HT-29 (cell line): ENCODE results near the gene NLK. TPM values are rescaled to one million over a fixed set of nuclear protein-coding genes. Genes with fewer than 3 reads are reported as not detected.
"Not testable (repeated sequence)": the region's sequence is repeated elsewhere in the genome, so short reads cannot be mapped to it uniquely, and the experiment has no call there.

Experiments used
- DNase-seq: peaks from one replicate; pipeline ENCODE4 v3.0.0-alpha.2; 2015; ENCODE audit warnings: low spot score
- small RNA-seq: library from RNA; depleted of rRNA; stranded (forward); fragments of <200 nt; gene quantifications from one replicate; pipeline ENCODE3, GENCODE V24; 2014
- total RNA-seq: library from RNA; depleted of rRNA; stranded (reverse); fragments of >200 nt; shearing (Covaris generic); gene quantifications from 2 replicates; pipeline ENCODE4 v1.2.3, GENCODE V29; 2014; rRNA removed

Gene NLK
- total RNA-seq, 1 experiment from 2014 or later: 17.7 TPM

- DNase-seq: no peak
These were observed 186.7 kb downstream of the NLK start for GRCh38 chr17:28228986-28229729.

GRCh38 chr17:28230011-28230410, 187.5 kb downstream of the NLK start:
- no peak for DNase-seq

GRCh38 chr17:28230607-28231006, 188.1 kb downstream of the NLK start:
- not testable (repeated sequence) for DNase-seq

- not testable (repeated sequence) for DNase-seq
These were observed 189.1 kb downstream of the NLK start for GRCh38 chr17:28231624-28232023.

- not testable (repeated sequence) for DNase-seq
These were observed 190.7 kb downstream of the NLK start for GRCh38 chr17:28232966-28233870.

GRCh38 chr17:28233872-28234856, 191.7 kb downstream of the NLK start:
- peak; percentile 94 for DNase-seq

GRCh38 chr17:28235066-28235700, 192.7 kb downstream of the NLK start:
- DNase-seq: not testable (repeated sequence)

GRCh38 chr17:28236033-28236653, 193.7 kb downstream of the NLK start:
- DNase-seq: not testable (repeated sequence)

GRCh38 chr17:28238547-28239270, 196.2 kb downstream of the NLK start:
- not testable (repeated sequence) for DNase-seq

- no peak for DNase-seq
These were observed 196.8 kb downstream of the NLK start for GRCh38 chr17:28239271-28239624.

- no peak for DNase-seq
These were observed 198.3 kb downstream of the NLK start for GRCh38 chr17:28240688-28241340.

- DNase-seq: no peak
These were observed 200.3 kb downstream of the NLK start for GRCh38 chr17:28242791-28243190.

GRCh38 chr17:28243268-28243667, 200.8 kb downstream of the NLK start:
- not testable (repeated sequence) for DNase-seq

- DNase-seq: no peak
These were observed 202.0 kb downstream of the NLK start for GRCh38 chr17:28244446-28244845.

Small RNAs within 50 kb of the gene (small RNA-seq; reads per million reads assigned to genes)
- gene RF00006 (not detected), gene RF00156 (0.65 reads per million), gene RF00601 (not detected), gene RPS29P22 (not detected)

Other genes with a start within 250 kb of the NLK start
- gene NOS2, start 242.1 kb upstream of the NLK start, total RNA-seq: not detected in 2 replicates
- 0.64 and 2.2 TPM in 2 replicates for gene LYRM9, start 149.3 kb upstream of the NLK start, total RNA-seq